Measurements from ENCODE around the gene KCNH1.

The KCNH1 gene

GRCh38 chr1:210917560-210918169 lies 216.3 kb downstream of the KCNH1 start:
- no peak for DNase-seq (ENCODE audit: low read depth)

DNA sequence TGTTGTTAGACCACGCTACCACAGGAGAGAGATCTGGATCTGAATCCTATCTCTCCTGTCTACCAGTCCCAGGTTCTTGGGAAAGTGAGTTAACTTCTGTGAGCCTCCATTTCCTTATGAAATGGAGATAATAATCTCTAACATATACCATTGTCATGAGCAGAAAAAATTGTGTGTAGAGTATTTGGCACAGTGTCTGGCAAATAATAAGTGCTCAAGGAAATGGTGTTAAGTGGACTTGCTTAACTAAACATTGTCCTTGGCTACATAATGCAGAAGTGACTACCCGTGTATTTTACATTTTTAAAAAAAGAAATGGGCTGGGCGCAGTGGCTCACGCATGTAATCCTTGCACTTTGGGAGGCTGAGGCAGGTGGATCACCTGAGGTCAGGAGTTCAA lies 217.4 kb downstream of the KCNH1 start:
- DNase-seq (ENCODE audit: low read depth), result no peak

- DNase-seq (ENCODE audit: low read depth), result no peak
Measured at GRCh38 chr1:210915890-210916507, 217.9 kb downstream of the KCNH1 start.

- no peak for DNase-seq (ENCODE audit: low read depth)
Measured at GRCh38 chr1:210912752-210913151, 221.2 kb downstream of the KCNH1 start.

DNA sequence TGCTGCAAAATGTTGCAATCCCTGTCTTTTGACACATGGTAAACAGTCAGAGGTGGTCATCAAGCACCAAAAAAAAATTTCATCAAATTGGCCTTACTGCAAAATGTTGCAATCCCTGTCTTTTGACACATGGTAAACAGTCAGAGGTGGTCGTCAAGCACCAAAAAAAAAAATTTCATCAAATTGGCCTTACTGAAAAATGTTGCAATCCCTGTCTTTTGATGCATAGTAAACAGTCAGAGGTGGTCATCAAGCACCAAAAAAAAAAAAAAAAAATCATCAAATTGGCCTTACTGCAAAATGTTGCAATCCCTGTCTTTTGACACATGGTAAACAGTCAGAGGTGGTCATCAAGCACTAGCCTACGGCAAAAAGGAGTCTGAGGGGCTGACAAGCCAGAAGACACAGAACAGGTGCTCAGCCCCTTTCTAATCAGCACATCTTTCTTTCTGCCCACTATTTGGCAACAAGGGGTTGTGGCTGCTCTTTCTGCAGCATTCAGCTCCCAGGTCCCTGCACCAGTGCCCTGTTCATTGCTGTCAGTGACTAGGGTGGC lies 223.8 kb downstream of the KCNH1 start:
- DNase-seq (ENCODE audit: low read depth), result no peak

GRCh38 chr1:210908791-210909190 lies 225.2 kb downstream of the KCNH1 start:
- no peak for DNase-seq (ENCODE audit: low read depth)

DNA sequence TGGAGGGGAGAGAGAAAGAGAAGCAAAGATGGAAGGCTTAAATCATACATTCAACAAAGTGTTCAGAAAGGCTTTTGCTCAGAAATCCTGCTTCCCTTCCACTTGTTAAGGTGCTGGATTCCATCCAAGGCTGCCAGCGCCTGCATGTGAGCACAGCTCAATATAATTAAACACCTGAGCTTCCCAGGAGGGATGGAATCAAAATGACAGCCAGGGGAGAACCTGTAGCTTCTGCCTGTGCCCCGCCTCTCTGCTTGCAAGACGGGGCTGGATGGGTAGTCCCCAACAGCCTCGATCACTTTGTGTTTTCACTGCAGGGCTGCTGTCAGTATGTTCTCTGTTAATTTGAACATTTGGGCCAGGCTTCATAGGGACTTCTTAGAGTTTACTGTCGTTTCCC lies 225.7 kb downstream of the KCNH1 start:
- no peak for DNase-seq (ENCODE audit: low read depth)

- no peak for DNase-seq (ENCODE audit: low read depth)
Measured at GRCh38 chr1:210907251-210907805, 226.6 kb downstream of the KCNH1 start.

DNA sequence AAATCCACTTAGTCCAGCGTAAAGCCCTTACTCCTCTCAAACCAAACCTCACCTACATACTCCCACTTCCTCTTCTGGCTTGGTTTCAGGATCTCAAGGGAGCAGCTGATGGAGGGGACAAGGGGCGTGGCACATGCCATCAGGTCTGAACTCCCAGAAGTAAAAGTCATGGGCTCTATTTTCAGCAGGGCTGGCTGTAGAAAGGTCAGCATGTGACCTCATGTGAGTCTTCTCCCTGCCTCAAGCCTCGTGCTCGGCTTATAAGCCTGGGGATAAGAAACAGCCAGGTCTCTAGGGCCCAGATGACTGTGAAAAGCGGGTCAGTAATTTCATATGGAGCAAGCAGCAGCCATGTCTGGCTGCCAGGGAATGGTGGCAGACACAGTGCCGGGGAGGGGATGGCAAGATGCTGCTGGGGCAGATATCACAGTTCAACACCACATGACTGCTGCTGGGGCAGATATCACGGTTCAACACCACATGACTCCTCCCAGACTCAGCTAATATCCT lies 227.9 kb downstream of the KCNH1 start:
- no peak for DNase-seq (ENCODE audit: low read depth)

DNA sequence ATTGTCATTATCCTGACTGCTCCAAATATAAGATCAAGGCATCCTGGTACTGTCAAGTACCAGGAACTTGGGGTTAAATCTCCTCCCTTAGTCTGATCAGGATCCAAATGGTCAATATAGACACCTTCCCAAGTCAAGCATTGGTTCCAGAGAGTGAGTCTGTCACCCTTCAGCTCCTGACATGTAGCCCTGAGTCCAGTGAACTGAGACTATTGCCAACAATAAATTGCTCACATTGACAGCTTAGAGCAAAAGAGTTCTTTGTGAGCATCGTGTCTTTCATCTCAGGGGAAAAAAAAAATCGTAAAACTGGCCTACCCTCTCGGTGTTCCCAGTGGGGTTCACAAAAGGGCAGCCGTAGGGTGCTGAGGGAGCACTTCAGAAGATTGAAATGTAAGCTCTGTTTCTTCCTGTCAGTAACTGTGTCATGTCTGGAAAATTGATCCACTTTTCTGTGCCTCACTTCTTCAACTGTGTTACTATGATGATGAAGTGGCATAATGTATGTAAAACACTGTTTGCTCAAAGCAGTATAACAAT lies 228.5 kb downstream of the KCNH1 start:
- no peak for DNase-seq (ENCODE audit: low read depth)

DNA sequence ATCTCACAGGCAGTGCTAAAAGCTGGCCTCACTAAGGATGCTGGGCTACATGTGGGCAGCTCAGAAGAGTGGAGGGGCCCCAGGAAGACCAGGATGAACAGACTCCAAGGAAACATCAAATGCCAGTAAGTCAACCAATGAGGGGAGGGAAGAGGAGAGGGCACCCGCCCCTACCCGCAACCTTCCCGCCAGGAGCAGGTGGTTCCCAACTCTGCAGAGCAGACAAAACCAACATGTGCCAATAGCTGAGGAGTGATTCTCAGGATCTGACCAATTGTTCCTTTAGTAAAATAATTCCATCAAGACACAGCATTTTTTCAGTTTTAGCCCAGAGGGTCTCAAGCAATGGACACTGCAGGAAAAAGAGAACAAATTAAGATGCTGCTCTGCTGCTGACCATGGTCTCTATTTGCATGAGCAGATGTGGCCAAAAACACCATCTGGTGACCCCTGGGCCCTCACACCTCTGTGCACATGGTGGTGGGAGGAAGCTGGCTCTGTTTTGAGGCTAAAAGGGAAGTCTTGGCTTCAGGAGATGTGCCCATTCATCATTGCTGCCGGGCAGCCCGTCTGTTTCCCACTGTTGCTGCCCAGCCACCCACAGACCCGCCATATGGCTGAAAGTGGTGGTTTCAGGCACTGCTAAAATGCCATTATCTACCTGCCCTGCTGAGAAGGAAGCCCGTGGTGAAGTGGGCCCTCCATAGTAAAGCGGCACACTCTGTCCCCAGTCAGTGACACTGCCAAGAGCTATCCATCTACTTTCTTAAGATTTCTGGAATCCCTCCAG lies 231.8 kb downstream of the KCNH1 start:
- DNase-seq (ENCODE audit: low read depth), result no peak

- DNase-seq (ENCODE audit: low read depth), result no peak
Measured at GRCh38 chr1:210900820-210901219, 233.1 kb downstream of the KCNH1 start.

DNA sequence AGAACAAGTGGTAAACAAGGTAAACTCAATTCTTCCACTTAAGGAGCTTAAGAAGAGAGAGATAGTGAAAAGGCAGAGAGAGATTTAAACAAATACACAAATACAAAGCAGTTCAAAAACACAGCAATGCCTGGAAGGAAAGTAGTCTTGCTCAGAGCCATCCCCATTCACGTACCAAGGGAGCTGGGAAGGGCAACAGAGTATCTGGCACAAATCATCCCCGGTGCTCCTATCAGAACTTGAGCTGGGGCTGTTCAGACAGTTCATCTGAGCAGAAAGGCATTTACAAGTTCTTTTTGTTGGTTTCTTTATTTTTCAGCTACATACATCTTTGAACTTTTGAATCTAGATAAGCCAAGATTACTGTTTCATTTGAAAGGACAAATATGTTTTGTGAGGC lies 233.9 kb downstream of the KCNH1 start:
- no peak for DNase-seq (ENCODE audit: low read depth)

GRCh38 chr1:210899676-210900075 lies 234.3 kb downstream of the KCNH1 start:
- DNase-seq (ENCODE audit: low read depth), result no peak

- no peak for DNase-seq (ENCODE audit: low read depth)
Measured at GRCh38 chr1:210898473-210898872, 235.5 kb downstream of the KCNH1 start.

DNA sequence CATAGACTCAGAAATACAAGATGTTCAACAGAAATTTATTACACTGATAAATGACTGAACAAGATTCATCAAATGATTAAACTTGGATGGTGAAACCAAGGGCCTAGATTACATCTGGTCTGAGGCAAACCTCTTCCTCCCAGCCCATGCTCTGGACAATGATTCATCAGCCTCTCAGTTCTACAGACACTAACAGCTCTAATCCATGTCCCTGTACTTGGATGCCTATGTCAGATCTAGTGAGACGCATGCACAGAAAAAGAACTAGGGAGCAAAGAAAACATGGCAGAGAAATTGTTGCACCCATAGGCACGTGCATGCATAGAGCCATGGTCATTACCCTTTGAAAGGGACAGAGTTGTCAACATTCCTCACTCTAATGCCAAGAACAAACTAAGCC lies 250.1 kb downstream of the KCNH1 start:
- no peak for DNase-seq (ENCODE audit: low read depth)

DNA sequence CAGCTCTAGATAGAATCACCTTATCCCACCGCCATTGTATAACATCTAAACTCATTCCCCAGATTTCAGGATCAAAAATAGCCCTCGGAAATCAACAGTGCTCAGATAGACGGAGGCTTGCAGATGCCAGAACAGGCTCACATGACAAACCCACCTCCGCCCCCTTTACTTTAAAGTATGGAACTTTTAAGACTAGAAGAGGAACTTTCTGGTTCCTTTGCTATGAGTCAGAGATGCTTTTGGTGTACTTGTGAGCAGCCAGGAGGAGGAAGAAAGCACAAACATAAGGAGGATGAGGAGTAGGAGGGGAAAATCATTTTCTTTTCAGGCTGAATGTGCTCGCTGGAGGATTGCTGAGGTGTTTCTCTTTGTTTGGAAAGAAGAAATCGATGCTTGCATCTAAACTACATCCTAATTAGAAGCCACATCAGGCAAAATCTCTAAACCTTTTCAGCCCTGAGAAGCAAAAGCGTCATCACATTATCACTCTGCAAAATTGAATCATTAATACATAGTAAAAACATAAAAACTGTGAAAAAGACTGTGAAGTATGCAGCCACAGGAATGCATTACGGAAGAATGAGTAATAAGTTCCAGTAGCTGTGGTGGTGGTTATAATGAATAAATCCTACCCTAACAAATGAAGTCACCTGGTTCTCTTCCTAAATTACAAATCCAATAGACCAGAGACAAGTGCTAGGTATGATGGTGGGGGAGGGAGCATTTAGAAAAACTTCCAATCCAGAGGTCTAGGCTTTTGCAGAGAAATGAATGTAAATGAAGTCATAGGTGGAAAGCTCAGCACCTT lies 251.3 kb downstream of the KCNH1 start:
- no peak for DNase-seq (ENCODE audit: low read depth)

GRCh38 chr1:210878564-210878963 lies 255.4 kb downstream of the KCNH1 start:
- DNase-seq (ENCODE audit: low read depth), result no peak

DNA sequence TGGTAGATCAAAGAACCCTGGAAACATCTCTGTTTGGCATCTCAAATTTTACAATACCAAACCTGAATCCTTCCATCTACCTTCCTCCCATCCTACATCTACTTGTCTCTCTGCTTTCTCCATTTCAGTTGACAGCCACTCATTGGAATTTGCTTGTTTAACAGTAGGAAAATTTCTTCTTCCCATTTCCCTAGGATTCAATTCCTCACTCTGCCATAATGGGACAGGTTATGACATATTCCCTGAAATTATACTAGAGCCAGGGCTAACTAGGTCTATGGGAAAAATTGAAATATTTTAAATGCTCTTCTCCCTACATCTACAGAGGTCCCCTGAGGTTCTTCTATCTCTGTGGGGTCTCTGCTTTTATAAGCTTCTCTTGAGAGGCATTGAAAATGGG lies 257.7 kb downstream of the KCNH1 start:
- no peak for DNase-seq (ENCODE audit: low read depth)

GRCh38 chr1:210866532-210866931 lies 267.4 kb downstream of the KCNH1 start:
- no peak for DNase-seq (ENCODE audit: low read depth)

- no peak for DNase-seq (ENCODE audit: low read depth)
Measured at GRCh38 chr1:210857705-210858104, 276.2 kb downstream of the KCNH1 start.
